Measurements from ENCODE around the gene S1PR3.

DNA sequence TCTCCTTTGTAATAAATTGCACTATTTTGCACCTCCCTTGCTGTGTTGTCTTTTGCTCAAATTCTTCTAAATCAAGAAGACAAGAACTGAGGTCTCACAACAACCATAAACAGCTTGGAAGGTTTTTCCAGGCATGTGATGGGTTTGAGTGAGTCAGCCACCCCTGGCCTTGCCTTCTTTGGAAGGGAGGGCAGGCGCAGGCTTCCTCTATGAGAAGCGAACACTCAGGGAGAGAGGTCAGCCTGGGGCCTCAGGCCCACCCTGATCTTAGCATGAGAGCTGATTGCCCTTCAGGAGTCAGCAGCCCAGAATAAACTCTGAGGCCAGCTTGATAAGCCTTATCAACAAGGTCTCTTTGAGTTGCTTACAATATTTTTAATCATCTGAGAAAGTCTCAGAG, 31.6 kb downstream of the S1PR3 start:
- TF ChIP-seq, protein P1, sequence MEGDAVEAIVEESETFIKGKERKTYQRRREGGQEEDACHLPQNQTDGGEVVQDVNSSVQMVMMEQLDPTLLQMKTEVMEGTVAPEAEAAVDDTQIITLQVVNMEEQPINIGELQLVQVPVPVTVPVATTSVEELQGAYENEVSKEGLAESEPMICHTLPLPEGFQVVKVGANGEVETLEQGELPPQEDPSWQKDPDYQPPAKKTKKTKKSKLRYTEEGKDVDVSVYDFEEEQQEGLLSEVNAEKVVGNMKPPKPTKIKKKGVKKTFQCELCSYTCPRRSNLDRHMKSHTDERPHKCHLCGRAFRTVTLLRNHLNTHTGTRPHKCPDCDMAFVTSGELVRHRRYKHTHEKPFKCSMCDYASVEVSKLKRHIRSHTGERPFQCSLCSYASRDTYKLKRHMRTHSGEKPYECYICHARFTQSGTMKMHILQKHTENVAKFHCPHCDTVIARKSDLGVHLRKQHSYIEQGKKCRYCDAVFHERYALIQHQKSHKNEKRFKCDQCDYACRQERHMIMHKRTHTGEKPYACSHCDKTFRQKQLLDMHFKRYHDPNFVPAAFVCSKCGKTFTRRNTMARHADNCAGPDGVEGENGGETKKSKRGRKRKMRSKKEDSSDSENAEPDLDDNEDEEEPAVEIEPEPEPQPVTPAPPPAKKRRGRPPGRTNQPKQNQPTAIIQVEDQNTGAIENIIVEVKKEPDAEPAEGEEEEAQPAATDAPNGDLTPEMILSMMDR (conservative IDR thresholded peaks at IDR 0.05 in 1 of 2, IDR thresholded peaks at IDR 0.05 in 1 of 2; ENCODE audit: low read depth in 1 of 2, low read length in 2 of 2): no peak
- TF ChIP-seq EZH2 (IDR thresholded peaks at IDR 0.05; ENCODE audit: low read length, missing control alignments): no peak
